DOHH2 (cell line): Measurements from ENCODE around the gene ATP2A2.

Source experiments
- EZH2phosphoT487 ChIP-seq: fragments of 200-600 bp; sonication (generic); IDR thresholded peaks from 2 replicates; pipeline ENCODE4 v1.6.1; 2017; ENCODE audit warnings: borderline replicate concordance, mild to moderate bottlenecking, antibody characterized with exemption, low read length, moderate library complexity, mixed read lengths
- TF ChIP-seq, protein P1 (sequence below): fragments of 200-600 bp; sonication (generic); IDR thresholded peaks from one replicate; pipeline ENCODE4 v1.5.1; 2014; ENCODE audit warnings: antibody characterized with exemption, mild to moderate bottlenecking, low read depth, low read length; ENCODE audit not compliant: poor library complexity, severe bottlenecking

- TF ChIP-seq, protein P1, sequence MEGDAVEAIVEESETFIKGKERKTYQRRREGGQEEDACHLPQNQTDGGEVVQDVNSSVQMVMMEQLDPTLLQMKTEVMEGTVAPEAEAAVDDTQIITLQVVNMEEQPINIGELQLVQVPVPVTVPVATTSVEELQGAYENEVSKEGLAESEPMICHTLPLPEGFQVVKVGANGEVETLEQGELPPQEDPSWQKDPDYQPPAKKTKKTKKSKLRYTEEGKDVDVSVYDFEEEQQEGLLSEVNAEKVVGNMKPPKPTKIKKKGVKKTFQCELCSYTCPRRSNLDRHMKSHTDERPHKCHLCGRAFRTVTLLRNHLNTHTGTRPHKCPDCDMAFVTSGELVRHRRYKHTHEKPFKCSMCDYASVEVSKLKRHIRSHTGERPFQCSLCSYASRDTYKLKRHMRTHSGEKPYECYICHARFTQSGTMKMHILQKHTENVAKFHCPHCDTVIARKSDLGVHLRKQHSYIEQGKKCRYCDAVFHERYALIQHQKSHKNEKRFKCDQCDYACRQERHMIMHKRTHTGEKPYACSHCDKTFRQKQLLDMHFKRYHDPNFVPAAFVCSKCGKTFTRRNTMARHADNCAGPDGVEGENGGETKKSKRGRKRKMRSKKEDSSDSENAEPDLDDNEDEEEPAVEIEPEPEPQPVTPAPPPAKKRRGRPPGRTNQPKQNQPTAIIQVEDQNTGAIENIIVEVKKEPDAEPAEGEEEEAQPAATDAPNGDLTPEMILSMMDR = no peak
- TF ChIP-seq EZH2phosphoT487 = no peak
Observed at GRCh38 chr12:110361216-110361615, 80.2 kb downstream of the ATP2A2 start.
